GM21526 (cell line): ENCODE measurements around the gene COPS4.
"Not testable (repeated sequence)": the region's sequence is repeated elsewhere in the genome, so short reads cannot be mapped to it uniquely, and the experiment has no call there.

Source experiments
- ATAC-seq: cut with Tn5 transposase; IDR thresholded peaks from one replicate; pipeline ENCODE4 v1.9.1; 2021; ENCODE audit warnings: moderate library complexity; ENCODE audit not compliant: unreplicated experiment, low FRiP score

The COPS4 gene

GRCh38 chr4:83034630-83035494, at the start of gene COPS4:
COPS4 (plus strand) TSS chr4:83035183; CDS start chr4:83035225, 42 bp downstream.
- peak; percentile 96 for ATAC-seq

GRCh38 chr4:82987519-82987918, 47.5 kb upstream of the COPS4 start:
- ATAC-seq, result not testable (repeated sequence)

- no peak for ATAC-seq
Observed at GRCh38 chr4:82988323-82988832, 46.6 kb upstream of the COPS4 start.

- peak; percentile 81 for ATAC-seq
Observed at GRCh38 chr4:82989575-82990429, 45.2 kb upstream of the COPS4 start.

- no peak for ATAC-seq
Observed at GRCh38 chr4:82994834-82995233, 40.1 kb upstream of the COPS4 start.

- ATAC-seq, result no peak
Observed at GRCh38 chr4:82998898-82999297, 36.1 kb upstream of the COPS4 start.

GRCh38 chr4:83002329-83002728, 32.7 kb upstream of the COPS4 start:
- no peak for ATAC-seq

- not testable (repeated sequence) for ATAC-seq
Observed at GRCh38 chr4:83003044-83003791, 31.8 kb upstream of the COPS4 start.

- ATAC-seq, result no peak
Observed at GRCh38 chr4:83009529-83009928, 25.5 kb upstream of the COPS4 start.

- no peak for ATAC-seq
Observed at GRCh38 chr4:83010111-83010521, 24.9 kb upstream of the COPS4 start.

- peak; percentile 42 for ATAC-seq
Observed at GRCh38 chr4:83010522-83011318, 24.3 kb upstream of the COPS4 start, which contains the start of gene LIN54. LIN54 (minus strand) TSS chr4:83010823; CDS start chr4:82984844, 25,979 bp downstream.

GRCh38 chr4:83011689-83012199, 23.2 kb upstream of the COPS4 start:
- no peak for ATAC-seq

GRCh38 chr4:83012200-83012686, 22.7 kb upstream of the COPS4 start:
- peak; percentile 12 for ATAC-seq

GRCh38 chr4:83012687-83013419, 22.1 kb upstream of the COPS4 start:
- peak; percentile 75 for ATAC-seq

- ATAC-seq, result no peak
Observed at GRCh38 chr4:83013420-83013867, 21.5 kb upstream of the COPS4 start.

- no peak for ATAC-seq
Observed at GRCh38 chr4:83013902-83014301, 21.1 kb upstream of the COPS4 start.

GRCh38 chr4:83019794-83020494, 15.0 kb upstream of the COPS4 start:
- ATAC-seq, result no peak
